CD4-positive, alpha-beta T cell treated with Interleukin-17A for 4 hours (primary cell): ENCODE data around the gene CRB2.

ENCODE experiments used
- DNase-seq: peaks from one replicate; pipeline ENCODE4 v3.0.0-alpha.2; 2020; ENCODE audit warnings: mixed read lengths

Gene CRB2

GRCh38 chr9:123348317-123348992 lies 7.5 kb upstream of the CRB2 start:
- DNase-seq: no peak

GRCh38 chr9:123349033-123349432 lies 7.0 kb upstream of the CRB2 start:
- no peak for DNase-seq

- DNase-seq: peak; percentile 75
Observed at GRCh38 chr9:123349691-123350480, 6.1 kb upstream of the CRB2 start.

GRCh38 chr9:123350590-123351310 lies 5.2 kb upstream of the CRB2 start:
- DNase-seq: no peak

GRCh38 chr9:123353041-123353440 lies 3.0 kb upstream of the CRB2 start:
- no peak for DNase-seq

GRCh38 chr9:123353984-123354591 lies 1.9 kb upstream of the CRB2 start:
- DNase-seq: peak; percentile 70

GRCh38 chr9:123354806-123355508 lies 1.0 kb upstream of the CRB2 start:
- DNase-seq: no peak

GRCh38 chr9:123356851-123357742 lies 1.1 kb downstream of the CRB2 start:
- no peak for DNase-seq

- DNase-seq: no peak
Observed at GRCh38 chr9:123357743-123358059, 1.7 kb downstream of the CRB2 start.

- no peak for DNase-seq
Observed at GRCh38 chr9:123358181-123358905, 2.3 kb downstream of the CRB2 start.

- no peak for DNase-seq
Observed at GRCh38 chr9:123359106-123359505, 3.1 kb downstream of the CRB2 start.

GRCh38 chr9:123359546-123359945 lies 3.5 kb downstream of the CRB2 start:
- DNase-seq: no peak

- DNase-seq: peak; percentile 58
Observed at GRCh38 chr9:123360161-123361085, 4.4 kb downstream of the CRB2 start.

- no peak for DNase-seq
Observed at GRCh38 chr9:123361086-123361730, 5.2 kb downstream of the CRB2 start.

GRCh38 chr9:123361731-123362510 lies 5.9 kb downstream of the CRB2 start:
- no peak for DNase-seq

GRCh38 chr9:123362856-123363255 lies 6.9 kb downstream of the CRB2 start:
- DNase-seq: no peak

GRCh38 chr9:123364241-123364824 lies 8.3 kb downstream of the CRB2 start:
- DNase-seq: no peak

- no peak for DNase-seq
Observed at GRCh38 chr9:123365287-123365880, 9.4 kb downstream of the CRB2 start.
